ENCODE measurements around the gene KCNJ4. TPM values are rescaled to one million over a fixed set of nuclear protein-coding genes. Genes with fewer than 3 reads are reported as not detected.

The KCNJ4 gene
- polyA plus RNA-seq, 3 donors from 2014 or later, result not detected

DNA sequence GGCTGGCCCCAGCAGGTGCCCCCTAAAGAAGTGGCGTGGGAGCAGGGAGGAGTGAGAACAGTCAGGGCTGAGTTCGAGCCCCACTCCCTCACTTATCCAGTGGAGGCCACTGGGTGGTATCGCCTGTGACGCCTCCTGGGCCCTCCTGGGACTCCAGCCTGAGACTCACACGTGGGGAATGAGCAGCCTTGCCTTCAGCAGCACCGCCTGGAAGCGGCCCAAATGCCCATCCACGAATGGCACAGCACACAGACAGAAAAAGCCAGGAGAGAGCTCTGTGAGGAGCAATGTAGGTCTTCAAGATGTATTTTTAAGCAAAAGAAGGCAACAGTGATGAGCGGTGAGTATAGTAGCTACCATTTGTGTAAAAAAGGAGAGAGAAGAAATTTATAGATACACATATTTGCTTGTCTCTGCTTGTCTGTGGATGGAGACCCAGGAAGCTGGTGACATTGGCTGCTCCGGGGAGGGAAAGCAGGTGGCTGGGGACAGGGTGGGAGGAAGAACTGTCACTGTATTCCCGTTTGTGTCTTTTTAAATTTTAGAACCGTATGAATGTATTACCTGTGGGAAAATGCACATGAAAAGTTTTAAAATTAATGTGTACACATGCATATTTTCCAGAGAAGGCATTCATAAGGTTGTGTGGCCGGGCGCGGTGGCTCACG is 13.2 kb downstream of the KCNJ4 start:
- H3K9me3 Mint-ChIP-seq, result no peaks in the 10 kb centered on the region
- no peak for DNase-seq
- no peak overlapping the region for H3K27ac Mint-ChIP-seq
- H3K27me3 Mint-ChIP-seq (ENCODE audit: low read depth in 3 of 3), result peaks cover 0 to 11% (median 4%) of the 10 kb centered on the region in 3 donors
- no peak overlapping the region for H3K4me3 Mint-ChIP-seq
- H3K36me3 Mint-ChIP-seq, result no peaks in the 10 kb centered on the region
- no peaks in the 10 kb centered on the region for H3K4me1 Mint-ChIP-seq

DNA sequence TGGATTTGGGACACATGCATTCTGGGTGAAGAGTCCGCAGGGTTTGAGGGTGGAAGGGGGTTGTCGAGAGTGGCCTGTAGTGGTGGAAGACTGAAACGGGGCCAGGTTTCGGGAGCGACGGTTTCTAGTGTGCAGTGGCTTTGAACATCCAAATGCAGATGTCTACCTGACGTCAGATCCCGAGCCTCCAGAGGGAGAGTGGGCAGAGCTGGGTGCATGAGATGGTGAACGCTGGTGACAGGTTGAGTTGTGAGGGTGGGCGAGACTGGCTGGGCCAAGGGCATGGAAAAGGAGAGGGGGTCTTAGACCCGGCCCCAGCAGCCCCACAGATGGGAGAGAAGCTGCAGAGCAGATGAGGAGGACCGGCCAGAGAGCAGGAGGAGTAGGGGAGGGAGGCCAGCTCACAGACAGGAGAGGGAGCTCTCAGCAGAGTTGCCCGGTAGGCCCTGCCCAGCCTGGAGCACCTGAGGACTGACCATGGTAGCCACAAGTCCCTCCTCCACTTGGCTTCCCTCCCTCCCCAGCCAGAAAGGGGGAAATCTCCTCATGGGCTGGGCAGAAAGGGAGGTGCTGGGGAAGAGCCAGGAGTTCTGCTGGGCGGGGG is 14.2 kb downstream of the KCNJ4 start:
- Mint-ChIP-seq H3K27ac (no peak overlapping the region), H3K9me3 (no peaks in the 10 kb centered on the region), H3K27me3 (ENCODE audit: low read depth in 3 of 3) (peaks cover 0 to 11% (median 4%) of the 10 kb centered on the region in 3 donors), H3K4me1 (no peaks in the 10 kb centered on the region), H3K36me3 (no peaks in the 10 kb centered on the region), H3K4me3 (no peak overlapping the region)
- no peak for DNase-seq

DNA sequence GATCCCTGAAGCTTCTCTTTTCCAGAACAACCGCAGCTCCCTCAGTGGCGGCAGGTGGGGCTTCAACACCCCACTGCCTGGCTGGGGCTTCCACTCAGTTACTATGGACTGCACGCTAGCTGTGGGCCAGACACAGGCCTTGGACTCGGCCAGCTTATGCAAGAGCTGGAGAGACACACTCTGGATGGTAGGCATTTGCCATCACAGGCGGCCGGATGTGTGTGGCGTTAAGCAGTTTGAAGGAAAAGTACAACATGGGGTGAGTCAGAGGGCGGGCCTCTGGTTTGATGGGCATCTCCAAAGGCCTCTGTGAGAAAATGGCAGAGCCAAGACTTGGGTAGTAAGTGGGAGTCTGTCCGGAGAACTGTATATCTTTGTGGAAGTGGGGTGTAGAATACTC is 17.6 kb downstream of the KCNJ4 start:
- Mint-ChIP-seq H3K36me3 (no peaks in the 10 kb centered on the region), H3K9me3 (no peaks in the 10 kb centered on the region), H3K4me1 (no peaks in the 10 kb centered on the region), H3K27ac (no peak overlapping the region), H3K4me3 (no peak overlapping the region), H3K27me3 (ENCODE audit: low read depth in 3 of 3) (peaks cover 0 to 5% (median 2%) of the 10 kb centered on the region in 3 donors)
- no peak for DNase-seq

DNA sequence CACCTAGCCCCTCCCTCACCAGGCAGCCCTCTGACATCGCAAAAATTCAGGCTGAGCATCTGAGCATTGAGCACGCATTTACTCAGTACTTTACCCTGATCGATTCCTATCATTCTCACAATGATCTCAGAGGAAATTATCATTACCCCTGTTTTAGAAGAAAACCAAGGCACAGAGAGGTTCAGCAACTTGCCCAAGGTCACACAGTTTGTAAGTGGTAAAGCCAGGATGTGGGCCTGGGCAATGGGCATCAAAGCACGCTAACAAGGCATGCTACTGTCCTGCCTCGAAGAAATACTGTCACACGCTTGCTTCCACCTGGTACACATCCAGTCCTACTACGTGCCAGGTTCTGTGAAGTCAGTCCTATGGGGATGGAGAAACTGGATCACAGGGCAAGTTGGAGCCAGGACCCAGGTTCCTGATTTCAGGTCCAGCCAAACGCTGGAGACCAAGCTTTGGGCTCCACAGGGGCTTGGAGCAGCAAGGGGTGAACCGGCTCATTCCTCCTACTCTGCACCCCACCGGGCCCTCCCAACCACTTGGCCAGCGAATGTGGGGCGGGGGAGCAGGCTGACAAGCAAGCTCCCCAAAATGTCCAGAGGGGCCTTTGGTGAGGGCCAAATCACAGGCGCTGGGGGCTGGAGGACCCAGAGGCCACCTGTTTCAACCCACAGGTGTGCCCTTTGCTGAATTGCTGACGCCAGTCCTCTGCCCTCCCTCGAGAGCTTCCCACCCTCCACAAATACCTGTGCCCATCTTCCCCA is 18.2 kb downstream of the KCNJ4 start:
- Mint-ChIP-seq H3K27me3 (ENCODE audit: low read depth in 3 of 3) (peaks cover 0 to 5% (median 2%) of the 10 kb centered on the region in 3 donors), H3K4me1 (no peaks in the 10 kb centered on the region), H3K9me3 (no peaks in the 10 kb centered on the region), H3K4me3 (no peak overlapping the region), H3K36me3 (no peaks in the 10 kb centered on the region), H3K27ac (no peak overlapping the region)
- DNase-seq, result no peak

DNA sequence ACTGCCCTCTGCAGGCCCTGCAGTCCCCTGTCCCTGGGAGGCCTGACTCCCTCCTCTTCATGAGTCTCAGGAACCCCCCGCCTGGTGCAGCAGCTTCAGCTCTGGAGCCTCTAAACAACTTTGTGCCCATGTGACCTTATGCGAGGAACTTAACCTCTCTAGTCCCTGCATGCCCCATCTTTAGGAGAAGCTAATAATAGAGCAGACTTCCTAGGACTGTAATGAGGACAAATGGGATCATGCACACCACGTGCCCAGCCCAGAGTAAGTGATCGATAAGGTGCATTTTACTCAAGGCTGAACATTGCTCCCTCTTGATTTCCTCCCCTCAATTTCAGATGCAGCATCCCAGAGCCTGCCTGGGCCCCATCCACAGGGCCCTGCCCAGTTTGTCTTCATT is 19.0 kb downstream of the KCNJ4 start:
- DNase-seq, result no peak
- Mint-ChIP-seq H3K4me3 (no peak overlapping the region), H3K27ac (no peak overlapping the region), H3K9me3 (no peaks in the 10 kb centered on the region), H3K27me3 (ENCODE audit: low read depth in 3 of 3) (peaks cover 0 to 4% (median 2%) of the 10 kb centered on the region in 3 donors), H3K4me1 (no peaks in the 10 kb centered on the region), H3K36me3 (no peaks in the 10 kb centered on the region)

DNA sequence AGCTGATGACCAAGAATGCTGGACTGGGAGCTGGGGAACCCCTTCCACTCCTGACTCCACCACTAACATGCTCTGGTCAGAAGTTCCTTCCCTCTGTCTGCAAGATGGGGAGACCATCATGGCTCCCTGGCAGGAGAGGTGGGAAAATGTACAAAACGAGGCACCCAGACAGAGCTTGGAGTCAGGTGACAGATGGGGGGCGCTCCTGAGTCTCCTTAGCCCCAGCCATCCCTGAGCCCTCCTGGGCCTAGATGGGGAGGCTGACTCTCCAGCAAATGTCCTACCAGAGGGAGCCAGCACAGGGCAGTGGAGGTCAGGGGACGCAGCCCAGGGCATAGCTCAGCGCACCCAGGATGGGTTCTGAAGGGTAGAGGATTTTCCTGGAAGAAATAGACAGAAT is 20.0 kb downstream of the KCNJ4 start:
- Mint-ChIP-seq H3K4me3 (no peak overlapping the region), H3K27ac (no peak overlapping the region), H3K4me1 (no peaks in the 10 kb centered on the region), H3K9me3 (no peaks in the 10 kb centered on the region), H3K36me3 (no peaks in the 10 kb centered on the region), H3K27me3 (ENCODE audit: low read depth in 3 of 3) (peaks cover 0 to 2% (median 0%) of the 10 kb centered on the region in 3 donors)
- no peak for DNase-seq

DNA sequence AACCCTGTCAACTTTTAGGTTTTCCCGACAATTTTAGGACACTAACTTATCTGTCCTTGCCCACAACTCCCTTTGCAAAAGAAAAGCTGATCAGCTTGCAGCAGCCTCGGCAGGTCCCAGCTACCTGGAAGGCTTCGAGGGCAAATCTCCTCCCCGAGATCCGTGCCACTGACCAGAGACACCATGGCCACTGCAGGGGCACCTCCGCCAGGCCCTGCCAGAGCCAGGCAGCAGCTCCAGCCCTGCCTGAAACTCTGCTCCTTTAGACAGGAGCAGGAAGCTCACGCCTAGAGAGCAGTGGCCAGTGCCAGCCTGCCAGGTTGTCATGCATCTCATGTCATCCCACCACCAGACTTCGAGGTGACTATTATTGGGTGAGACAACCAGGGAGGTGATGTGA is 21.1 kb downstream of the KCNJ4 start:
- Mint-ChIP-seq H3K4me3 (no peak overlapping the region), H3K36me3 (no peaks in the 10 kb centered on the region), H3K9me3 (no peaks in the 10 kb centered on the region), H3K27ac (no peak overlapping the region), H3K4me1 (no peaks in the 10 kb centered on the region), H3K27me3 (ENCODE audit: low read depth in 3 of 3) (peaks cover 0 to 3% (median 0%) of the 10 kb centered on the region in 3 donors)
- no peak for DNase-seq

DNA sequence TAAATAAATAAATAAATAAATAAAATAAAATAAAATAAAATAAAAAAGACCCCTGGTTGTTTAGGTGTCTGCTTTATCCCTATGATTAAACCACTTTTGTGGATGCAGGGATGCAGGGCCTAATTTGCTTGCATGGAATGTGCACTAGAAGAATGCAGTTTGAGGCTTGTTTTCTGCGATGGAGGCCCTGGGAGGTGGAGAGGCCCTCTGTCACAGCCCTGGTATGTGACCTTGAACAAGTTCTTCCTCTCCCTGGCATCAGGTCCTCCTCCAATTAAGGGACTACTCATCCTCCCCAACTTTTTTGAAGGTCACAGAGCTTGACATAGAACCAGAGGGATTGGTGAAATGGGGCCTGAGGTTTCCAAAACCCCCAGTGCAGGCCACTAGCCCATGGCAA is 22.7 kb downstream of the KCNJ4 start:
- no peak overlapping the region for H3K4me3 Mint-ChIP-seq
- H3K36me3 Mint-ChIP-seq, result no peaks in the 10 kb centered on the region
- peaks cover 0 to 1% (median 0%) of the 10 kb centered on the region in 6 donors for H3K9me3 Mint-ChIP-seq

DNA sequence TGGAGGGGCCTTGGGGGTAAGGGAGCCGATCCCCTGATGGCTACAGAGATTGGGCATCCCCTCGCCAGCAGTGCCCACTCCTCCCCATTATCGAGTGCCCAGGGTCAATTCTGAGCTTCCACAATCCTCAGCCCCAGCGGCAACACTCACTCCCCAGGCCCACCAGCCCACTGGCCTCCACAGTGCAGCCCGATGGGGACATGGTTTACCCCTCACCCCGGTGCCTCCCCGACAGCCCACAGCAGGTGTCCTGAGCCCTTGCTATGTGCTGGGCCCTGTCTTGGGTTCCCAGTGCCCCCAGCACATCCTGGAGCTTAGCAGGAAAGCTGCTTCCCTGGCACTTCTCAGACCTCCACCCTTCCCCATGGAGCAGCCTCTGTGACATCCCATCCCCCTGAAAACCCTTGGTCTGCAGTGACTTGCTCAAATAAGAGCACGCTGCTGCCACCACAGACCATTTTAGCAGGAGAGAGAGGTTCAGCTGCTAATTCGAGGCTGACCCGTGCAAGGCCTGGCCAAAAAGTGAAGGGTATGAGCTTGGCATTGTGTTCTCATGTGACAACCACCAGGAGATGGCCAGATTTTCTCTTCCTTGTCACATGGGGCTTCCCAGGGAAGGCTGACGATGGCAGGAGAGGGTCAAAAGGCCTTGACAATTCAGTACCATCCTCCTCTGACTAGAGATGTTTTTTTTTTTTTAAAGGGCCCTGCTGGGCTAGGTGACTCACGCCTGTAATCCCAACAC is 23.6 kb downstream of the KCNJ4 start:
- Mint-ChIP-seq H3K4me3 (no peak overlapping the region), H3K9me3 (peaks cover 0 to 1% (median 0%) of the 10 kb centered on the region in 6 donors), H3K36me3 (no peaks in the 10 kb centered on the region), H3K4me1 (no peaks in the 10 kb centered on the region), H3K27ac (no peak overlapping the region), H3K27me3 (ENCODE audit: low read depth in 3 of 3) (peaks cover 0 to 2% (median 0%) of the 10 kb centered on the region in 3 donors)
- no peak for DNase-seq

More for the DNA sequence above, 22.7 kb downstream of the KCNJ4 start:
- Mint-ChIP-seq H3K27me3 (ENCODE audit: low read depth in 3 of 3) (peaks cover 0 to 2% (median 0%) of the 10 kb centered on the region in 3 donors), H3K4me1 (no peaks in the 10 kb centered on the region), H3K27ac (no peak overlapping the region)
- no peak for DNase-seq

DNA sequence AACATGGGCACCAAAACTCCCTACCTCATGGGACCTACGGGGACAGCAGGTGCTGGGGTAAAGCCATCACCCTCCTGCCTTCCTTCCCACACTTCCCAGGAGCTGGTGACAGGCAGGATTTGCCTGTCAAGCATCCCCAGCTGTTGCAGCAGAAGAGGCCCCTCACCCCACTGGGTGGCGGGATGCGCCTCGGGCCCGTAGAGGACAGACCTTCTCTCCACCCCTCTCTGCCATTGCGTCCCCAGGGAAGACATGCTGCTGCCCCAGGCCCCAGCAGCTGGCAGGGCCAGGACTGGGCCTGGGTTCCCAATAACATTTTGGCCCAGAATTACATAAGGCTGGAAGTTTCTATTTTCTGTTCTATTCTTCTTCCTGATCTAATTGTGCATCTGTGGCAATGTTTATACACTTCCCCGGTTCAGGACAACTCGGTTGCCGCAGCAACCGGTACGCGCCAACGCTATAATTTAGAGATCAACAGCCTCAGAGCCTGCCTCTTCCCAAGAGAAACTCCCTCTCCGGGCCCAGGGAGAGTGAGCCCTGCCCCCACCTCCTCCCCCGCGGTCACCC is 25.4 kb downstream of the KCNJ4 start:
- Mint-ChIP-seq H3K4me3 (no peak overlapping the region), H3K27ac (no peak overlapping the region), H3K9me3 (peaks cover 0 to 1% (median 0%) of the 10 kb centered on the region in 6 donors), H3K4me1 (no peaks in the 10 kb centered on the region), H3K27me3 (ENCODE audit: low read depth in 3 of 3) (peaks cover 0 to 2% (median 0%) of the 10 kb centered on the region in 3 donors), H3K36me3 (no peaks in the 10 kb centered on the region)
- no peak for DNase-seq

DNA sequence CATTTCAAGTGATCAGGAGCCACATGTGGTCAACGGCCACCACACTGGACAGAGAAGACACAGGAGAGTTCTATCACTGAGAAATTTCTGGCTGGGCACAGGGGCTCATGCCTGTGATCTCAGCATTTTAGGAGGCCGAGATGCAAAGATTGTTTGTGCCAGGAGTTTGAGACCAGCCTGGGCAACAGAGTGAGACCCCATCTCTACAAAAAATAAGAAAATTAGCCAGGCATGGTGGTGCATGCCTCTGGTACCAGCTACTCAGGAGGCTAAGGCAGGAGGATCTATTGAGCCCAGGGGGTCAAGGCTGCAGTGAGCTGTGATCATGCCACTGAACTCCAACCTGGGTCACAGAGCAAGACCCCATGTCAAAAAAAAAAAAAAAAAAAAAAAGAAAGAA is 26.3 kb downstream of the KCNJ4 start:
- no peak overlapping the region for H3K4me3 Mint-ChIP-seq
- H3K9me3 Mint-ChIP-seq, result peaks cover 0 to 1% (median 0%) of the 10 kb centered on the region in 6 donors
- H3K4me1 Mint-ChIP-seq, result no peaks in the 10 kb centered on the region
- no peak overlapping the region for H3K27ac Mint-ChIP-seq
- no peaks in the 10 kb centered on the region for H3K36me3 Mint-ChIP-seq
- no peak for DNase-seq
- peaks cover 0 to 2% (median 0%) of the 10 kb centered on the region in 3 donors for H3K27me3 Mint-ChIP-seq (ENCODE audit: low read depth in 3 of 3)

DNA sequence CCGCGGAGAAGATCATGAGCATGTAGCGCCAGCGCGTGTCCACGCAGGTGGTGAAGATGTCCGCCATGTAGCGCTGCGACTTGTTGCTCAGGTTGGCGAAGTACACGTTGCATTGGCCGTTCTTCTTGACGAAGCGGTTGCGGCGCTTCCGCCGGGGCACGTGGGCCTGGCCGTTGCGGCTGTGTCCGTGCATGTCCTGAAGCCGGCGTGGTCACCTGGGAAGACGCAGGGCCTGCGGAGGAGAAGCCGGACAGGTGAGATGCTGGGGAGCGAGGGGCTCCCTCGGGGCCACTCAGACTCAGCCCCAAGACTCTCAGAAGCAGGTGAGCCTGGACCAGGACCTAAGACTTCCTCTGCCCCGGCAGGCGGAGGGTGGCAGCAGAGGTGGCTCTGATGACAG is 27.1 kb downstream of the KCNJ4 start:
- peaks cover 0 to 1% (median 0%) of the 10 kb centered on the region in 6 donors for H3K9me3 Mint-ChIP-seq
- H3K4me3 Mint-ChIP-seq, result no peak overlapping the region
- no peaks in the 10 kb centered on the region for H3K4me1 Mint-ChIP-seq
- H3K27ac Mint-ChIP-seq, result no peak overlapping the region
- no peak for DNase-seq
- H3K36me3 Mint-ChIP-seq, result no peaks in the 10 kb centered on the region
- peaks cover 0 to 2% (median 0%) of the 10 kb centered on the region in 3 donors for H3K27me3 Mint-ChIP-seq (ENCODE audit: low read depth in 3 of 3)

DNA sequence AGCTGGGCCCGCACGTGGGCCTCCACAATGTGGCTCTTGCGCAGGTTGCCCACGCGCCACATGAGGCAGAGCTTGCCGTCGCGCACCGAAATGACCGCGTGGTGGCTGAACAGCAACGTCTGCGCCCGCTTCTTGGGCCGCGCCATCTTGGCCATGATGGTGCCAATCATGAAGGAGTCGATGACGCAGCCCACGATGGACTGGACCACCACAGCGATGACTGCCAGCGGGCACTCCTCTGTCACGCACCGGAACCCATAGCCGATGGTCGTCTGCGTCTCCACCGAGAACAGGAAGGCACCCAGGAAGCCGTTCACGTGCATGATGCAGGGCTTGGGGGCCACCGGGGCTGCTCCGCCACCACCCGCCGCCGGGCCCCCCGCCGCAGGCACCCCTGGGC is 27.5 kb downstream of the KCNJ4 start:
- Mint-ChIP-seq H3K4me3 (no peak overlapping the region), H3K4me1 (no peaks in the 10 kb centered on the region), H3K36me3 (no peaks in the 10 kb centered on the region), H3K9me3 (peaks cover 0 to 1% (median 0%) of the 10 kb centered on the region in 6 donors), H3K27me3 (ENCODE audit: low read depth in 3 of 3) (peaks cover 0 to 2% (median under 1%) of the 10 kb centered on the region in 3 donors), H3K27ac (no peak overlapping the region)
- no peak for DNase-seq
